Measurements from ENCODE around the gene AFAP1. TPM values are rescaled to one million over a fixed set of nuclear protein-coding genes. Genes with fewer than 3 reads are reported as not detected.
A peak's percentile ranks its signal among the peaks of the same experiment; 100 is the strongest.

The AFAP1 gene
- total RNA-seq, 4 donors from 2014 or later, result 8.3 to 27.1 (median 11.1) TPM

DNA sequence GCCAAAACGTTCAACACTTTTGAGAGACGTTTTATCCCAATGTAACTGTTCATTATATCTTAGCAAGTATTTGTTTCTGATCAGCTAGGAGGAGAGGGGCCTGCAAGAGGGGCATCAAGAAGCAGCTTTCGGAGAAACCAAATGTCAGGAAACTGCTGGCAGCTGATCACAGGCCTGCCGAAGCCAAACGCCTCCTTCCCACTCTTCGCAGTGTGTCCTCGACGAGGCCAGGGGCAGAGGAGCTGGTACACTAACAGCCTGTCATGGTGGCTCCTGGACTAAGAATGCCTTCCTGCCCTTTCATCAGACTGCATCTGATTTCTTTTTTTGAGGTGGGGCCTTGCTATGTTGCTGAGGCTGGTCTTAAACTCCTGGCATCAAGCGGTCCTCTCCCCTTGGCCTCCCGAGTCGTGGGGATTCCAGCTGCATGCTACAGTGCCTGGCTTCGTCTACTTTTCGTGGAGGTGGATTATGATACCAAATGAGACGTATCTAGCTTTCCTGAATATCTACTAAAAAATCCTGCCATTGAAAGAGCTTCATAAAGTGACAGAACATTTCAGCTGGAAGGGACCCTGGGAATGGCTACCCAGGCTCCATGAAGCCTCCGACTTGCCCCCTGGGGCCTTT, 134.8 kb downstream of the AFAP1 start:
- no peak overlapping the region for H3K4me3 ChIP-seq
- TF ChIP-seq, protein P1, sequence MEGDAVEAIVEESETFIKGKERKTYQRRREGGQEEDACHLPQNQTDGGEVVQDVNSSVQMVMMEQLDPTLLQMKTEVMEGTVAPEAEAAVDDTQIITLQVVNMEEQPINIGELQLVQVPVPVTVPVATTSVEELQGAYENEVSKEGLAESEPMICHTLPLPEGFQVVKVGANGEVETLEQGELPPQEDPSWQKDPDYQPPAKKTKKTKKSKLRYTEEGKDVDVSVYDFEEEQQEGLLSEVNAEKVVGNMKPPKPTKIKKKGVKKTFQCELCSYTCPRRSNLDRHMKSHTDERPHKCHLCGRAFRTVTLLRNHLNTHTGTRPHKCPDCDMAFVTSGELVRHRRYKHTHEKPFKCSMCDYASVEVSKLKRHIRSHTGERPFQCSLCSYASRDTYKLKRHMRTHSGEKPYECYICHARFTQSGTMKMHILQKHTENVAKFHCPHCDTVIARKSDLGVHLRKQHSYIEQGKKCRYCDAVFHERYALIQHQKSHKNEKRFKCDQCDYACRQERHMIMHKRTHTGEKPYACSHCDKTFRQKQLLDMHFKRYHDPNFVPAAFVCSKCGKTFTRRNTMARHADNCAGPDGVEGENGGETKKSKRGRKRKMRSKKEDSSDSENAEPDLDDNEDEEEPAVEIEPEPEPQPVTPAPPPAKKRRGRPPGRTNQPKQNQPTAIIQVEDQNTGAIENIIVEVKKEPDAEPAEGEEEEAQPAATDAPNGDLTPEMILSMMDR (IDR thresholded peaks at IDR 0.05), result no peak
- TF ChIP-seq POLR2AphosphoS5 (IDR thresholded peaks at IDR 0.05) (no peak), POLR2A (IDR thresholded peaks at IDR 0.05) (no peak), EP300 (IDR thresholded peaks at IDR 0.05) (no peak)
- peak; percentile 54 to 61 for DNase-seq (ENCODE audit: low spot score in 2 of 2)
- no peaks in the 10 kb centered on the region for H3K27me3 ChIP-seq
- no peak overlapping the region for H3K27ac ChIP-seq
- peaks cover 24% of the 10 kb centered on the region for H3K4me1 ChIP-seq
- H3K36me3 ChIP-seq, result peaks cover 27% of the 10 kb centered on the region
- WGBS, result 91% methylated on average over 15 of the region's 15 CpGs
- H3K9me3 ChIP-seq, result no peaks in the 10 kb centered on the region

DNA sequence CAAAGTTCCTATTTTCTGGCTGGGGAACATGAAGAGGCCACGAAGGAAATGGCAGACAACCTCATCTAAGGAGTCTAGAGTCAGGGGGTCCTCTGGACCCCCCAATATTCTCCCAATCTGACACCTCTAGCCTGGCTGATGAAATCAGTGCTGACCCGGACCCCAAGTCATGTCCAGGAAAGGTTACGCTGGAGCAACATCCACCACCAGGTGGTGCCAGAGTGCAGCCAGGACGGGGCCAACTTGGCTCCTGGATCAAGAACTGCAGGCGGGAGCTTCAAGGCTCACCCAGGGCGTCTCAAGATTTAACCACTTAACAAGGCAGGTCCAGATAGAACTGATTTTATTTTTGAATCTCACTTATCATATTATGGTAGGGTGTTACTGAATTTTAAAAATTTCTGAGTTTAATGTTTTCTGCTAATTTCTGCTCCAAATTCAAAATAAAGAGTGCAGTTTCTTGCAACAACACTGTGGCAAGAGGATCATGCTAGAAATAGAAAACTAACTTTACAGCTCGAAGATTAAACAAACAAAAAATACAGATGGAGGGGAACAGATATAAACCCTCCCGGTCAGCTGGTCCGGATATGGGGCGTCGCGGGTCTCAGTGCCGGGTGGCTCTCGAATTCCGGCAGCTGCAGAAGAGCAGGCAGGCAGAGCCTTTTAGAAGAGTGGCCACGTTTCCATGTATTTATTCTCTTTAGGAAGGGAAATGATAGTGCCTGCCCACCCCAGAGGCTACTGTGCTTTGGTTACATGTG, 135.5 kb downstream of the AFAP1 start:
- Histone ChIP-seq H3K36me3 (peaks cover 34% of the 10 kb centered on the region), H3K27me3 (no peaks in the 10 kb centered on the region), H3K9me3 (no peaks in the 10 kb centered on the region), H3K4me1 (peaks cover 24% of the 10 kb centered on the region), H3K4me3 (no peak overlapping the region), H3K27ac (no peak overlapping the region)
- WGBS, result 46% methylated on average over 16 of the region's 16 CpGs
- TF ChIP-seq, protein P1 (IDR thresholded peaks at IDR 0.05), result peak; percentile 86 to 93
- TF ChIP-seq EP300 (IDR thresholded peaks at IDR 0.05), result no peak
- peak; percentile 90 for DNase-seq (ENCODE audit: low spot score in 2 of 2)

DNA sequence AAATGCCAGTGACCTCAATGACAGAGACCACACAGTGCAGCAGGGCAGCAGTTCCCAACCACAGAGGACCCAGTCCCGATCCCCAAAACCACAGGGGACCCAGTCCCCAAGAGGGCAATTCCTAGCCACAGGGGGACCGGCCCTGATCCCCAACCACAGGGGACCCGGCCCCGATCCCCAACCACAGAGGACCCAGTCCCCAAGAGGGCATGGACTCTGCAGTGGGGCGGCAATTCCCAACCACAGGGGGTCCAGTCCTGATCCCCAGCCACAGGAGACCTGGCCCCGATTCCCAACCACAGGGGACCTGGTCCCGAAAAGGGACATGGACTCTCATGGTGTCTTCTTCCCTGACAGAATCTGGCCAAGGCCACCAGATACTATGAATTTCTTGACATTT, 136.3 kb downstream of the AFAP1 start:
- 93% methylated on average over 3 of the region's 7 CpGs for WGBS
- H3K27ac ChIP-seq, result no peak overlapping the region
- H3K4me1 ChIP-seq, result peaks cover 24% of the 10 kb centered on the region

DNA sequence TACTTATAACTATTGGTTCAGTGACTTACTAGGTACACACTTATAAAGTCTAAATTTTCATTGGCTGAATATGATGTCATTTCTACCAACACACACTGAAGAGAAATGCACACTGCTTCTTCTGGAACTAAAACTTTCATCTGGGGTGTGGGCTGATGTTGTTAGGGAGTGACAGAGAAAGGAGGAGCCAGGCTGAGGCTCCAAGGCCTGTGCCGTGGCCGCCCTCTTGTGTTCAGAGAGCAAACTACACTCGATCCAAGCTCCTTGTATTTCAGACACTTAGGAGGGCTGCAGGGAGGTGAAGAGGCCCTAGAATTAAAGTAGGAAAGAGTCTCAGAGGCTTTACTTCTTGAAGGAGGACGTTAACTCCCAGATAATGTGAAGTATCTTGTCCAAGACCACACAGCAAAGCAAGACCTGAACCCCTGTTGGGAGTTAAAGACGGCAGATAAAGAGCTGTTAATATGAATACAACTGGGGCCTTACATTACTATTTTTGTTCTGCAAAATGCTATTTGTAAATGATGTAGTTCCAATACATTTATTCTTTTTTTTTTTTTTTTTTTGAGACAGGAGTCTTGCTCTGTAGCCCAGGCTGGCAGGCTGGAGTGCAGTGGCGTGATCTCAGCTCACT, 137.5 kb downstream of the AFAP1 start:
- peaks cover 38% of the 10 kb centered on the region for H3K36me3 ChIP-seq
- no peaks in the 10 kb centered on the region for H3K9me3 ChIP-seq
- H3K27ac ChIP-seq, result no peak overlapping the region
- H3K4me3 ChIP-seq, result no peak overlapping the region
- H3K4me1 ChIP-seq, result peaks cover 19% of the 10 kb centered on the region
- TF ChIP-seq POLR2AphosphoS5 (IDR thresholded peaks at IDR 0.05) (no peak), EP300 (IDR thresholded peaks at IDR 0.05) (no peak), POLR2A (IDR thresholded peaks at IDR 0.05) (no peak)
- TF ChIP-seq, protein P1 (IDR thresholded peaks at IDR 0.05), result peak; percentile 85 to 91
- WGBS, result 35% methylated on average over 6 of the region's 6 CpGs
- peak; percentile 85 to 88 for DNase-seq (ENCODE audit: low spot score in 2 of 2)
- no peaks in the 10 kb centered on the region for H3K27me3 ChIP-seq

More for the DNA sequence above, 136.3 kb downstream of the AFAP1 start:
- no peaks in the 10 kb centered on the region for H3K27me3 ChIP-seq
- no peak overlapping the region for H3K4me3 ChIP-seq
- peak; percentile 50 to 73 for DNase-seq (ENCODE audit: low spot score in 2 of 2)
- TF ChIP-seq, protein P1 (IDR thresholded peaks at IDR 0.05), result no peak
- TF ChIP-seq POLR2AphosphoS5 (IDR thresholded peaks at IDR 0.05), result no peak
- TF ChIP-seq EP300 (IDR thresholded peaks at IDR 0.05), result no peak
- no peak for TF ChIP-seq POLR2A (IDR thresholded peaks at IDR 0.05)
- peaks cover 36% of the 10 kb centered on the region for H3K36me3 ChIP-seq
- no peaks in the 10 kb centered on the region for H3K9me3 ChIP-seq

DNA sequence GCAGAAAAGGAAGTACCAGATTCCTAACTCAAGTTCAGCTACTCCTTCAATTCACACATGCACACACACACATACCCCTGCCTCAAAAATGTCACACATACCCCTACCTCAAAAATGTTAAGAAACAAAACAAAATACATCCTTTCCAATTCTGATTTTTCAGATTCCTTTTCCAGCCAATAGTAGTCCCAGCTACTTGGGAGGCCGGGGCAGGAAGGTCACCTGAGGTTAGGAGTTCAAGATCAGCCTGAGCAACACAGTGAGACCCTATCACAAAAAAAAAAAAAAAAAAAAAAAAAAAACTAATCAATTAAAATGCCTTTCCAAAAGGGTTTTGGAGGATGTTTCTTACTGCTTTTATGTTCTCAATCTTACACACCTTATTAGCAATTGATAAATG, 138.0 kb downstream of the AFAP1 start:
- Histone ChIP-seq H3K27ac (no peak overlapping the region), H3K27me3 (no peaks in the 10 kb centered on the region), H3K36me3 (peaks cover 38% of the 10 kb centered on the region), H3K4me1 (peaks cover 16% of the 10 kb centered on the region), H3K9me3 (no peaks in the 10 kb centered on the region), H3K4me3 (no peak overlapping the region)
- peak in 1 of 2 donors; percentile 1 for DNase-seq (ENCODE audit: low spot score in 2 of 2)
- 63% methylated on average over 1 of the region's 1 CpG for WGBS
- TF ChIP-seq POLR2A (IDR thresholded peaks at IDR 0.05), result no peak
- no peak for TF ChIP-seq POLR2AphosphoS5 (IDR thresholded peaks at IDR 0.05)
- TF ChIP-seq, protein P1 (IDR thresholded peaks at IDR 0.05), result no peak
- TF ChIP-seq EP300 (IDR thresholded peaks at IDR 0.05), result no peak
